GM21825 (cell line): Measurements from ENCODE around the gene MRS2.
A peak's percentile ranks its signal among the peaks of the same experiment; 100 is the strongest.
"Not testable (repeated sequence)": the region's sequence is repeated elsewhere in the genome, so short reads cannot be mapped to it uniquely, and the experiment has no call there.

Experiments used
- ATAC-seq: cut with Tn5 transposase; IDR thresholded peaks from one replicate; pipeline ENCODE4 v1.9.1; 2021; ENCODE audit warnings: mild to moderate bottlenecking, moderate library complexity; ENCODE audit not compliant: unreplicated experiment

Gene MRS2

GRCh38 chr6:24387818-24388217 lies 14.9 kb upstream of the MRS2 start:
- no peak for ATAC-seq

GRCh38 chr6:24391208-24391607 lies 11.5 kb upstream of the MRS2 start:
- ATAC-seq = no peak

- peak; percentile 86 for ATAC-seq
Measured at GRCh38 chr6:24391756-24392405, 10.9 kb upstream of the MRS2 start.

- ATAC-seq = no peak
Measured at GRCh38 chr6:24394061-24394779, 8.5 kb upstream of the MRS2 start.

- ATAC-seq = no peak
Measured at GRCh38 chr6:24394780-24395437, 7.8 kb upstream of the MRS2 start.

GRCh38 chr6:24396824-24397223 lies 5.9 kb upstream of the MRS2 start:
- ATAC-seq = no peak

GRCh38 chr6:24397631-24398030 lies 5.1 kb upstream of the MRS2 start:
- ATAC-seq = no peak

- not testable (repeated sequence) for ATAC-seq
Measured at GRCh38 chr6:24400045-24401039, 2.4 kb upstream of the MRS2 start.

GRCh38 chr6:24401458-24401857 lies 1.3 kb upstream of the MRS2 start:
- no peak for ATAC-seq

- ATAC-seq = no peak
Measured at GRCh38 chr6:24403501-24403824, 727 bp downstream of the MRS2 start.

GRCh38 chr6:24405262-24405661 lies 2.5 kb downstream of the MRS2 start:
- ATAC-seq = no peak

- peak; percentile 86 for ATAC-seq
Measured at GRCh38 chr6:24408719-24409410, 6.1 kb downstream of the MRS2 start.

GRCh38 chr6:24410622-24411021 lies 7.9 kb downstream of the MRS2 start:
- ATAC-seq = no peak

- no peak for ATAC-seq
Measured at GRCh38 chr6:24412294-24412693, 9.6 kb downstream of the MRS2 start.

- not testable (repeated sequence) for ATAC-seq
Measured at GRCh38 chr6:24414531-24414930, 11.8 kb downstream of the MRS2 start.

GRCh38 chr6:24415753-24416152 lies 13.0 kb downstream of the MRS2 start:
- ATAC-seq = peak; percentile 74

GRCh38 chr6:24419526-24419925 lies 16.8 kb downstream of the MRS2 start:
- no peak for ATAC-seq

GRCh38 chr6:24425091-24425490 lies 22.4 kb downstream of the MRS2 start:
- no peak for ATAC-seq

GRCh38 chr6:24426729-24427446 lies 24.2 kb downstream of the MRS2 start:
- no peak for ATAC-seq

GRCh38 chr6:24428615-24429014 lies 25.9 kb downstream of the MRS2 start:
- no peak for ATAC-seq
